NCI-H524 (cell line): Measurements from ENCODE around the gene TMTC2.
A peak's percentile ranks its signal among the peaks of the same experiment; 100 is the strongest.

Experiments
- DNase-seq, 2 experiments: peaks; one replicate each; lab custom pipeline; 2025; lab: John Stamatoyannopoulos, UW

The TMTC2 gene

GRCh38 chr12:83140135-83140534, 453.4 kb downstream of the TMTC2 start:
- DNase-seq, result no peak

- no peak for DNase-seq
Measured at GRCh38 chr12:83141460-83141994, 454.8 kb downstream of the TMTC2 start.

- no peak for DNase-seq
Measured at GRCh38 chr12:83142914-83143313, 456.2 kb downstream of the TMTC2 start.

- no peak for DNase-seq
Measured at GRCh38 chr12:83143950-83144349, 457.2 kb downstream of the TMTC2 start.

GRCh38 chr12:83145325-83145840, 458.7 kb downstream of the TMTC2 start:
- DNase-seq, result no peak

- DNase-seq, result no peak
Measured at GRCh38 chr12:83147341-83147740, 460.6 kb downstream of the TMTC2 start.

GRCh38 chr12:83149987-83150386, 463.3 kb downstream of the TMTC2 start:
- no peak for DNase-seq

GRCh38 chr12:83150465-83151189, 463.9 kb downstream of the TMTC2 start:
- DNase-seq, result no peak

- DNase-seq, result peak in 1 of 2 experiments; percentile 8
Measured at GRCh38 chr12:83153177-83153576, 466.5 kb downstream of the TMTC2 start.

- no peak for DNase-seq
Measured at GRCh38 chr12:83156815-83157214, 470.1 kb downstream of the TMTC2 start.

- no peak for DNase-seq
Measured at GRCh38 chr12:83157604-83158003, 470.9 kb downstream of the TMTC2 start.

- no peak for DNase-seq
Measured at GRCh38 chr12:83158613-83159207, 472.0 kb downstream of the TMTC2 start.

GRCh38 chr12:83161456-83161855, 474.8 kb downstream of the TMTC2 start:
- no peak for DNase-seq

GRCh38 chr12:83168751-83169150, 482.0 kb downstream of the TMTC2 start:
- DNase-seq, result no peak

- DNase-seq, result no peak
Measured at GRCh38 chr12:83172441-83172840, 485.7 kb downstream of the TMTC2 start.

GRCh38 chr12:83172866-83173649, 486.4 kb downstream of the TMTC2 start:
- DNase-seq, result no peak

- no peak for DNase-seq
Measured at GRCh38 chr12:83179999-83180398, 493.3 kb downstream of the TMTC2 start.

GRCh38 chr12:83181074-83181473, 494.4 kb downstream of the TMTC2 start:
- DNase-seq, result no peak

GRCh38 chr12:83183132-83183531, 496.4 kb downstream of the TMTC2 start:
- DNase-seq, result no peak
